Sigmoid colon (tissue), 7 donors: ENCODE results near the gene NOL4L. TPM values are rescaled to one million over a fixed set of nuclear protein-coding genes. Genes with fewer than 3 reads are reported as not detected.

Experiments
- DNase-seq: peaks from one replicate; pipeline ENCODE4 v3.0.0-alpha.2; 2019
- H3K27ac ChIP-seq, 4 donors: fragments of 200-600 bp; sonication (generic); one replicate each; pipeline ENCODE4 v1.5.1; 2016 to 2019; ENCODE audit warnings: mild to moderate bottlenecking in 1 of 4
- H3K27me3 ChIP-seq, 3 donors: fragments of 200-600 bp; sonication (generic); one replicate each; pipeline ENCODE4 v1.5.1; 2019; ENCODE audit warnings: mild to moderate bottlenecking in 1 of 3
- H3K36me3 ChIP-seq, 4 donors: fragments of 200-600 bp; sonication (generic); one replicate each; pipeline ENCODE4 v1.5.1; 2016 to 2019
- H3K4me1 ChIP-seq, 4 donors: fragments of 200-600 bp; sonication (generic); one replicate each; pipeline ENCODE4 v1.5.1; 2017 to 2019
- H3K4me3 ChIP-seq, 4 donors: fragments of 200-600 bp; sonication (generic); one replicate each; pipeline ENCODE4 v1.5.1; 2017 to 2019; ENCODE audit warnings: mild to moderate bottlenecking in 2 of 4, moderate library complexity in 1 of 4
- H3K9me3 ChIP-seq, 4 donors: fragments of 200-600 bp in 3 of 4; sonication (generic) in 3 of 4; one replicate each; pipeline versions ENCODE4 v1.5.1 to v1.6.1; 2013 to 2019
- EP300 ChIP-seq, 4 donors: sonication (generic); formaldehyde crosslinking; IDR thresholded peaks; one replicate each; pipeline ENCODE4 v1.6.1; 2017; ENCODE audit warnings: antibody characterized with exemption in 4 of 4
- POLR2A ChIP-seq, 2 donors: fragments of 450-650 bp; IDR thresholded peaks; one replicate each; pipeline ENCODE4 v1.6.1; 2016; ENCODE audit warnings: antibody characterized with exemption in 2 of 2, mild to moderate bottlenecking in 2 of 2, moderate library complexity in 2 of 2
- POLR2AphosphoS5 ChIP-seq, 4 donors: sonication (generic); formaldehyde crosslinking; IDR thresholded peaks; one replicate each; pipeline ENCODE4 v1.6.1; 2017; ENCODE audit warnings: antibody characterized with exemption in 4 of 4
- WGBS, 2 donors: extraction: QIAGEN DNeasy Blood & Tissue Kit; methylation state at CpG; one replicate each; pipeline ENCODE4 v1.1.7; 2013; 5-methylcytosine and 5-hydroxymethylcytosine counted together
- intact Hi-C: fragments of 100-400 bp; cut with DNase I; formaldehyde crosslinking; loops from one replicate; pipeline ENCODE4 v1.15.1; 2023
- polyA plus RNA-seq, 3 donors: library from polyadenylated mRNA; stranded (reverse); fragments of 200-250 nt; gene quantifications; one replicate each; pipeline ENCODE4 v1.2.3, GENCODE V29; 2013
- total RNA-seq, 4 donors: library from RNA; depleted of rRNA; stranded (reverse); fragments of >200 nt; gene quantifications; one replicate each; pipeline ENCODE4 v1.1.0, GENCODE V29; 2016
- TF ChIP-seq, protein P1 (sequence below), 4 experiments: fragments of 450-650 bp in 3 of 4; fragments of 200-600 bp in 1 of 4; IDR thresholded peaks; one replicate each; pipeline ENCODE4 v1.5.1; 2016 to 2019; ENCODE audit warnings: antibody characterized with exemption in 4 of 4, mild to moderate bottlenecking in 3 of 4, moderate library complexity in 2 of 4
- donor health status: healthy with polysubstance abuse.
- donor health status: Bipolar disorder and iron deficiency.
- donor health status: healthy.

NOL4L gene
- total and polyA plus RNA-seq, 7 donors: 9.2 to 34.7 (median 16.8) TPM

DNA sequence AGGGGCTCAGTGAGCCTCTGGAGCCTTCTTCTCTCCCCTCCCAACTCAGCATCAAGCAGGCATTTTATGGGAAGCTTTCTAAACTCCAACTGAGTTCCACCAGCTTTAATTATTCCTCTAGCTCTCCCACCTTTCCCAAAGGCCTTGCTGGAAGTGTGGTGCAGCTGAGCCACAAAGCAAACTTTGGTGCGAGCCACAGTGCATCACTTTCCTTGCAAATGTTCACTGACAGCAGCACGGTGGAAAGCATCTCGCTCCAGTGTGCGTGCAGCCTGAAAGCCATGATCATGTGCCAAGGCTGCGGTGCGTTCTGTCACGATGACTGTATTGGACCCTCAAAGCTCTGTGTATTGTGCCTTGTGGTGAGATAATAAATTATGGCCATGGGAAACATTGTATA is 148.2 kb downstream of the NOL4L start:
- no peak for TF ChIP-seq POLR2A (IDR thresholded peaks at IDR 0.05)
- TF ChIP-seq, protein P1, sequence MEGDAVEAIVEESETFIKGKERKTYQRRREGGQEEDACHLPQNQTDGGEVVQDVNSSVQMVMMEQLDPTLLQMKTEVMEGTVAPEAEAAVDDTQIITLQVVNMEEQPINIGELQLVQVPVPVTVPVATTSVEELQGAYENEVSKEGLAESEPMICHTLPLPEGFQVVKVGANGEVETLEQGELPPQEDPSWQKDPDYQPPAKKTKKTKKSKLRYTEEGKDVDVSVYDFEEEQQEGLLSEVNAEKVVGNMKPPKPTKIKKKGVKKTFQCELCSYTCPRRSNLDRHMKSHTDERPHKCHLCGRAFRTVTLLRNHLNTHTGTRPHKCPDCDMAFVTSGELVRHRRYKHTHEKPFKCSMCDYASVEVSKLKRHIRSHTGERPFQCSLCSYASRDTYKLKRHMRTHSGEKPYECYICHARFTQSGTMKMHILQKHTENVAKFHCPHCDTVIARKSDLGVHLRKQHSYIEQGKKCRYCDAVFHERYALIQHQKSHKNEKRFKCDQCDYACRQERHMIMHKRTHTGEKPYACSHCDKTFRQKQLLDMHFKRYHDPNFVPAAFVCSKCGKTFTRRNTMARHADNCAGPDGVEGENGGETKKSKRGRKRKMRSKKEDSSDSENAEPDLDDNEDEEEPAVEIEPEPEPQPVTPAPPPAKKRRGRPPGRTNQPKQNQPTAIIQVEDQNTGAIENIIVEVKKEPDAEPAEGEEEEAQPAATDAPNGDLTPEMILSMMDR (IDR thresholded peaks at IDR 0.05): no peak
- TF ChIP-seq EP300 (IDR thresholded peaks at IDR 0.05): no peak
- no peak for TF ChIP-seq POLR2AphosphoS5 (IDR thresholded peaks at IDR 0.05)
- 97 to 98% methylated on average over 7 of the region's 7 CpGs for WGBS, 2 donors
- H3K9me3 ChIP-seq: no peaks in the 10 kb centered on the region
- no peaks in the 10 kb centered on the region for H3K27me3 ChIP-seq
- intact Hi-C loops: no loop called here
- no peak overlapping the region for H3K27ac ChIP-seq
- H3K36me3 ChIP-seq: peaks cover 29 to 98% (median 57%) of the 10 kb centered on the region in 4 donors
- H3K4me3 ChIP-seq: no peak overlapping the region
- DNase-seq: no peak
- H3K4me1 ChIP-seq: peaks cover 0 to 11% (median 2%) of the 10 kb centered on the region in 4 donors

DNA sequence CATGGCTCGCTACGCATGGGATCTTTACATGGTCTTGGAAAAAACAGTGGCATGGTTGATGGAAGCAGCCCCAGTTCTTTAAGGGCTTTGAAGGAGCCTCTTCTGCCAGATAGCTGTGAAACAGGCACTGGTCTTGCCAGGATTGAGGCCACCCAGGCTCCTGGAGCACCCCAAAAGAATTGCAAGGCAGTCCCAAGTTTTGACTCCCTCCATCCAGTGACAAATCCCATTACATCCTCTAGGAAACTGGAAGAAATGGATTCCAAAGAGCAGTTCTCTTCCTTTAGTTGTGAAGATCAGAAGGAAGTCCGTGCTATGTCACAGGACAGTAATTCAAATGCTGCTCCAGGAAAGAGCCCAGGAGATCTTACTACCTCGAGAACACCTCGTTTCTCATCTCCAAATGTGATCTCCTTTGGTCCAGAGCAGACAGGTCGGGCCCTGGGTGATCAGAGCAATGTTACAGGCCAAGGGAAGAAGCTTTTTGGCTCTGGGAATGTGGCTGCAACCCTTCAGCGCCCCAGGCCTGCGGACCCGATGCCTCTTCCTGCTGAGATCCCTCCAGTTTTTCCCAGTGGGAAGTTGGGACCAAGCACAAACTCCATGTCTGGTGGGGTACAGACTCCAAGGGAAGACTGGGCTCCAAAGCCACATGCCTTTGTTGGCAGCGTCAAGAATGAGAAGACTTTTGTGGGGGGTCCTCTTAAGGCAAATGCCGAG is 148.8 kb downstream of the NOL4L start:
- WGBS, 2 donors: 97 to 98% methylated on average over 11 of the region's 11 CpGs
- no peaks in the 10 kb centered on the region for H3K9me3 ChIP-seq
- H3K27ac ChIP-seq: no peak overlapping the region
- H3K4me1 ChIP-seq: peaks cover 0 to 6% (median 2%) of the 10 kb centered on the region in 4 donors
- TF ChIP-seq EP300 (IDR thresholded peaks at IDR 0.05) (no peak), POLR2A (IDR thresholded peaks at IDR 0.05) (no peak), POLR2AphosphoS5 (IDR thresholded peaks at IDR 0.05) (no peak)
- TF ChIP-seq, protein P1 (IDR thresholded peaks at IDR 0.05): no peak
- no peaks in the 10 kb centered on the region for H3K27me3 ChIP-seq
- intact Hi-C loops: no loop called here
- DNase-seq: peak; percentile 27
- H3K4me3 ChIP-seq: no peak overlapping the region
- H3K36me3 ChIP-seq: peaks cover 33 to 100% (median 63%) of the 10 kb centered on the region in 4 donors

DNA sequence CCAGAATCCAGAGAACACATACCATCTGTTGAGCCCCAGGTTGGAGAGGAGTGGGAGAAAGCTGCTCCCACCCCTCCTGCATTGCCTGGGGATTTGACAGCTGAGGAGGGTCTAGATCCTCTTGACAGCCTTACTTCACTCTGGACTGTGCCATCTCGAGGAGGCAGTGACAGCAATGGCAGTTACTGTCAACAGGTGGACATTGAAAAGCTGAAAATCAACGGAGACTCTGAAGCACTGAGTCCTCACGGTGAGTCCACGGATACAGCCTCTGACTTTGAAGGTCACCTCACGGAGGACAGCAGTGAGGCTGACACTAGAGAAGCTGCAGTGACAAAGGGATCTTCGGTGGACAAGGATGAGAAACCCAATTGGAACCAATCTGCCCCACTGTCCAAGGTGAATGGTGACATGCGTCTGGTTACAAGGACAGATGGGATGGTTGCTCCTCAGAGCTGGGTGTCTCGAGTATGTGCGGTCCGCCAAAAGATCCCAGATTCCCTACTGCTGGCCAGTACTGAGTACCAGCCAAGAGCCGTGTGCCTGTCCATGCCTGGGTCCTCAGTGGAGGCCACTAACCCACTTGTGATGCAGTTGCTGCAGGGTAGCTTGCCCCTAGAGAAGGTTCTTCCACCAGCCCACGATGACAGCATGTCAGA is 149.6 kb downstream of the NOL4L start:
- no peak overlapping the region for H3K4me3 ChIP-seq
- peak; percentile 30 for DNase-seq
- H3K9me3 ChIP-seq: no peaks in the 10 kb centered on the region
- no peaks in the 10 kb centered on the region for H3K27me3 ChIP-seq
- peaks cover 0 to 5% (median 0%) of the 10 kb centered on the region in 4 donors for H3K4me1 ChIP-seq
- 96% methylated on average over 12 of the region's 12 CpGs for WGBS, 2 donors
- TF ChIP-seq, protein P1 (IDR thresholded peaks at IDR 0.05): no peak
- TF ChIP-seq EP300 (IDR thresholded peaks at IDR 0.05) (no peak), POLR2AphosphoS5 (IDR thresholded peaks at IDR 0.05) (no peak)
- intact Hi-C loops: no loop called here
- no peak overlapping the region for H3K27ac ChIP-seq
- H3K36me3 ChIP-seq: peaks cover 33 to 100% (median 70%) of the 10 kb centered on the region in 4 donors

DNA sequence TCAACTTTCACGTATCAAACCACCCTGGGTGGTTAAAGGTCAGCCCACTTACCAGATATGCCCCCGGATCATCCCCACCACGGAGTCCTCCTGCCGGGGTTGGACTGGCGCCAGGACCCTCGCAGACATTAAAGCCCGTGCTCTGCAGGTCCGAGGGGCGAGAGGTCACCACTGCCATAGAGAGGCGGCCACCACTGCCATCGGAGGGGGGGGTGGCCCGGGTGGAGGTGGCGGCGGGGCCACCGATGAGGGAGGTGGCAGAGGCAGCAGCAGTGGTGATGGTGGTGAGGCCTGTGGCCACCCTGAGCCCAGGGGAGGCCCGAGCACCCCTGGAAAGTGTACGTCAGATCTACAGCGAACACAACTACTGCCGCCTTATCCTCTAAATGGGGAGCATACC is 150.7 kb downstream of the NOL4L start:
- no peak overlapping the region for H3K4me3 ChIP-seq
- peaks cover 0 to 3% (median 0%) of the 10 kb centered on the region in 4 donors for H3K4me1 ChIP-seq
- 94 to 95% methylated on average over 19 of the region's 19 CpGs for WGBS, 2 donors
- H3K27me3 ChIP-seq: no peaks in the 10 kb centered on the region
- H3K36me3 ChIP-seq: peaks cover 39 to 100% (median 81%) of the 10 kb centered on the region in 4 donors
- intact Hi-C loops: no loop called here
- TF ChIP-seq POLR2AphosphoS5 (IDR thresholded peaks at IDR 0.05) (no peak), EP300 (IDR thresholded peaks at IDR 0.05) (no peak), POLR2A (IDR thresholded peaks at IDR 0.05) (no peak)
- TF ChIP-seq, protein P1 (IDR thresholded peaks at IDR 0.05): no peak
- H3K9me3 ChIP-seq: no peaks in the 10 kb centered on the region
- DNase-seq: no peak
- no peak overlapping the region for H3K27ac ChIP-seq
